ENCODE results near the gene MBNL2. TPM values are rescaled to one million over a fixed set of nuclear protein-coding genes. Genes with fewer than 3 reads are reported as not detected.
A peak's percentile ranks its signal among the peaks of the same experiment; 100 is the strongest.

The MBNL2 gene
- total RNA-seq, 4 donors from 2014 or later: 50.7 to 115 (median 72.0) TPM

- H3K4me3 ChIP-seq: no peak overlapping the region
- H3K36me3 ChIP-seq: no peaks in the 10 kb centered on the region
- TF ChIP-seq CTCF (IDR thresholded peaks at IDR 0.05): no peak
- TF ChIP-seq POLR2A (IDR thresholded peaks at IDR 0.05): no peak
- no peaks in the 10 kb centered on the region for H3K4me1 ChIP-seq
- H3K27me3 ChIP-seq: no peaks in the 10 kb centered on the region
- no peak overlapping the region for H3K27ac ChIP-seq
- no peak for DNase-seq
- H3K9me3 ChIP-seq: no peaks in the 10 kb centered on the region
- intact Hi-C loops (cut with DNase I; ENCODE audit: low total_unique reads): no loop called here
These were observed 149.5 kb downstream of the MBNL2 start for GRCh38 chr13:97371486-97372109.

GRCh38 chr13:97372936-97373335 lies 150.8 kb downstream of the MBNL2 start:
- Histone ChIP-seq H3K9me3 (no peaks in the 10 kb centered on the region), H3K4me3 (no peak overlapping the region), H3K36me3 (no peaks in the 10 kb centered on the region), H3K27ac (peak overlapping the region in 1 of 2 donors; percentile 7), H3K4me1 (no peaks in the 10 kb centered on the region), H3K27me3 (no peaks in the 10 kb centered on the region)
- TF ChIP-seq POLR2A (IDR thresholded peaks at IDR 0.05) (no peak), CTCF (IDR thresholded peaks at IDR 0.05) (no peak)
- intact Hi-C loops (cut with DNase I; ENCODE audit: low total_unique reads): no loop called here
- no peak for DNase-seq

GRCh38 chr13:97373787-97374186 lies 151.7 kb downstream of the MBNL2 start:
- no peak for TF ChIP-seq POLR2A (IDR thresholded peaks at IDR 0.05)
- TF ChIP-seq CTCF (IDR thresholded peaks at IDR 0.05): no peak
- H3K4me3 ChIP-seq: no peak overlapping the region

DNA sequence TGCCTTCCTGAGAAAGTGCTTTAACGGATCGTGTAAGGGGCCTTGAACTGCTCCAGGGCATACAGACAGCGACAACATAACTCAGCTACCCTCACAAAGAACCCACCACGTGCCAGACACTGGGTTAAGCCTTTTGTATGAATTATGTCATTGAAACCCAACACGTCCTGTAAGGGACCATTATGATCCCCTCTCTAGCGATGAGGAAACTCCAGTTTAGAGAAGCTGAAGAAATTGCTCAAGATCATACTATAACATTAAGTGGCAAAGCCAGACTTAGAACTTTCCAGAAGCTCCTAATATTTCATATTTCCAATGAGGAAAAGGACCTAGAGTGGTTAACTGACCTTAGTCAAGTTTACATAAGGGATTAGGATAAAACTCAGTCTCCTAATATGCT lies 154.8 kb downstream of the MBNL2 start:
- no peaks in the 10 kb centered on the region for H3K36me3 ChIP-seq
- H3K27me3 ChIP-seq: no peaks in the 10 kb centered on the region

More at GRCh38 chr13:97373787-97374186, 151.7 kb downstream of the MBNL2 start:
- no peaks in the 10 kb centered on the region for H3K27me3 ChIP-seq
- no peaks in the 10 kb centered on the region for H3K4me1 ChIP-seq
- DNase-seq: no peak
- H3K27ac ChIP-seq: no peak overlapping the region
- H3K9me3 ChIP-seq: no peaks in the 10 kb centered on the region
- no peaks in the 10 kb centered on the region for H3K36me3 ChIP-seq
- intact Hi-C loops (cut with DNase I; ENCODE audit: low total_unique reads): no loop called here

GRCh38 chr13:97379386-97379785 lies 157.3 kb downstream of the MBNL2 start:
- intact Hi-C loops (cut with DNase I; ENCODE audit: low total_unique reads): no loop called here
- Histone ChIP-seq H3K4me1 (no peaks in the 10 kb centered on the region), H3K4me3 (no peak overlapping the region), H3K36me3 (no peaks in the 10 kb centered on the region), H3K27me3 (no peaks in the 10 kb centered on the region), H3K9me3 (no peaks in the 10 kb centered on the region), H3K27ac (no peak overlapping the region)
- no peak for DNase-seq
- no peak for TF ChIP-seq POLR2A (IDR thresholded peaks at IDR 0.05)
- no peak for TF ChIP-seq CTCF (IDR thresholded peaks at IDR 0.05)

More for the DNA sequence above, 154.8 kb downstream of the MBNL2 start:
- Histone ChIP-seq H3K27ac (no peak overlapping the region), H3K4me3 (no peak overlapping the region), H3K9me3 (no peaks in the 10 kb centered on the region), H3K4me1 (no peaks in the 10 kb centered on the region)
- TF ChIP-seq POLR2A (IDR thresholded peaks at IDR 0.05): no peak
- no peak for TF ChIP-seq CTCF (IDR thresholded peaks at IDR 0.05)
- intact Hi-C loops (cut with DNase I; ENCODE audit: low total_unique reads): no loop called here
- DNase-seq: no peak

All from uterus (tissue), 4 donors.